NCI-H1048 (cell line): ENCODE data around the gene LPAR1.
"Not testable (repeated sequence)": the region's sequence is repeated elsewhere in the genome, so short reads cannot be mapped to it uniquely, and the experiment has no call there.

Source experiments
- DNase-seq: peaks from one replicate; lab custom pipeline; 2025; lab: John Stamatoyannopoulos, UW

The LPAR1 gene

GRCh38 chr9:111038331-111039230 is at the start of gene LPAR1:
Gene LPAR1, minus strand, starts transcription at chr9:111038470. Its CDS starts 66,353 bp downstream, at chr9:110972117.
- DNase-seq = no peak

- DNase-seq = no peak
Observed at GRCh38 chr9:111078391-111079038, 40.2 kb upstream of the LPAR1 start.

GRCh38 chr9:111076519-111076918 is 38.2 kb upstream of the LPAR1 start:
- DNase-seq = no peak

- DNase-seq = no peak
Observed at GRCh38 chr9:111076042-111076441, 37.8 kb upstream of the LPAR1 start.

- no peak for DNase-seq
Observed at GRCh38 chr9:111074395-111074794, 36.1 kb upstream of the LPAR1 start.

GRCh38 chr9:111069183-111069582 is 30.9 kb upstream of the LPAR1 start:
- no peak for DNase-seq

GRCh38 chr9:111068771-111069170 is 30.5 kb upstream of the LPAR1 start:
- no peak for DNase-seq

- DNase-seq = no peak
Observed at GRCh38 chr9:111068383-111068730, 30.1 kb upstream of the LPAR1 start.

GRCh38 chr9:111066468-111066867 is 28.2 kb upstream of the LPAR1 start:
- DNase-seq = no peak

GRCh38 chr9:111065414-111065813 is 27.1 kb upstream of the LPAR1 start:
- DNase-seq = no peak

- DNase-seq = no peak
Observed at GRCh38 chr9:111064160-111064837, 26.0 kb upstream of the LPAR1 start.

- DNase-seq = no peak
Observed at GRCh38 chr9:111063332-111063731, 25.1 kb upstream of the LPAR1 start.

GRCh38 chr9:111058166-111058565 is 19.9 kb upstream of the LPAR1 start:
- no peak for DNase-seq

GRCh38 chr9:111056538-111056937 is 18.3 kb upstream of the LPAR1 start:
- no peak for DNase-seq

GRCh38 chr9:111052791-111053190 is 14.5 kb upstream of the LPAR1 start:
- DNase-seq = no peak

- DNase-seq = no peak
Observed at GRCh38 chr9:111051400-111051799, 13.1 kb upstream of the LPAR1 start.

GRCh38 chr9:111050819-111051218 is 12.5 kb upstream of the LPAR1 start:
- no peak for DNase-seq

GRCh38 chr9:111047287-111047686 is 9.0 kb upstream of the LPAR1 start:
- DNase-seq = not testable (repeated sequence)

GRCh38 chr9:111041902-111042301 is 3.6 kb upstream of the LPAR1 start:
- DNase-seq = no peak

- no peak for DNase-seq
Observed at GRCh38 chr9:111040494-111040893, 2.2 kb upstream of the LPAR1 start.

GRCh38 chr9:111039231-111039906 is 1.1 kb upstream of the LPAR1 start:
- no peak for DNase-seq

GRCh38 chr9:111037708-111038330 is 451 bp downstream of the LPAR1 start:
- DNase-seq = no peak
